Measurements from ENCODE around the gene PMAIP1.

DNA sequence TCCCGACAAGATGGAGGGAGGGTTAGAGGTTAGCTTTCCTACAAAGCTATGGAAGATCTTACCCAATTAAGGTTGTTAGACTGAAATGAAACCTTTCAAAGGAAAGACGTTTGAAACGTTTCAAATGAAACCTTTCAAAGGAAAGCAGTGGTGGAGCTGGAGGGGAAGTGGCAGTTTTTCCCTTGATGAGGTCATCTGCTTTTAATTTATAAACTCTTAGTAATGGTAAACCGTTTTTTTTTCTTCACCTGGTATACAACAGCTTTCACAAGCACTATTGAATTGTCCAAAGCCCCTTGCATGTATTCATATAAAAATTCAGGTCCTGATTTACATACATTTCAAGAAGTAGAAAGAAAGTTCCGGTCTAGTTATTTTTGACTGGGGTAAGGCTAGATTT is 7.4 kb downstream of the PMAIP1 start:
- TF ChIP-seq, protein P1, sequence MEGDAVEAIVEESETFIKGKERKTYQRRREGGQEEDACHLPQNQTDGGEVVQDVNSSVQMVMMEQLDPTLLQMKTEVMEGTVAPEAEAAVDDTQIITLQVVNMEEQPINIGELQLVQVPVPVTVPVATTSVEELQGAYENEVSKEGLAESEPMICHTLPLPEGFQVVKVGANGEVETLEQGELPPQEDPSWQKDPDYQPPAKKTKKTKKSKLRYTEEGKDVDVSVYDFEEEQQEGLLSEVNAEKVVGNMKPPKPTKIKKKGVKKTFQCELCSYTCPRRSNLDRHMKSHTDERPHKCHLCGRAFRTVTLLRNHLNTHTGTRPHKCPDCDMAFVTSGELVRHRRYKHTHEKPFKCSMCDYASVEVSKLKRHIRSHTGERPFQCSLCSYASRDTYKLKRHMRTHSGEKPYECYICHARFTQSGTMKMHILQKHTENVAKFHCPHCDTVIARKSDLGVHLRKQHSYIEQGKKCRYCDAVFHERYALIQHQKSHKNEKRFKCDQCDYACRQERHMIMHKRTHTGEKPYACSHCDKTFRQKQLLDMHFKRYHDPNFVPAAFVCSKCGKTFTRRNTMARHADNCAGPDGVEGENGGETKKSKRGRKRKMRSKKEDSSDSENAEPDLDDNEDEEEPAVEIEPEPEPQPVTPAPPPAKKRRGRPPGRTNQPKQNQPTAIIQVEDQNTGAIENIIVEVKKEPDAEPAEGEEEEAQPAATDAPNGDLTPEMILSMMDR (IDR thresholded peaks at IDR 0.05): no peak
- no peak for TF ChIP-seq TAF1 (IDR thresholded peaks at IDR 0.05; ENCODE audit: borderline replicate concordance, low read depth, low read length)
- TF ChIP-seq, protein P2, sequence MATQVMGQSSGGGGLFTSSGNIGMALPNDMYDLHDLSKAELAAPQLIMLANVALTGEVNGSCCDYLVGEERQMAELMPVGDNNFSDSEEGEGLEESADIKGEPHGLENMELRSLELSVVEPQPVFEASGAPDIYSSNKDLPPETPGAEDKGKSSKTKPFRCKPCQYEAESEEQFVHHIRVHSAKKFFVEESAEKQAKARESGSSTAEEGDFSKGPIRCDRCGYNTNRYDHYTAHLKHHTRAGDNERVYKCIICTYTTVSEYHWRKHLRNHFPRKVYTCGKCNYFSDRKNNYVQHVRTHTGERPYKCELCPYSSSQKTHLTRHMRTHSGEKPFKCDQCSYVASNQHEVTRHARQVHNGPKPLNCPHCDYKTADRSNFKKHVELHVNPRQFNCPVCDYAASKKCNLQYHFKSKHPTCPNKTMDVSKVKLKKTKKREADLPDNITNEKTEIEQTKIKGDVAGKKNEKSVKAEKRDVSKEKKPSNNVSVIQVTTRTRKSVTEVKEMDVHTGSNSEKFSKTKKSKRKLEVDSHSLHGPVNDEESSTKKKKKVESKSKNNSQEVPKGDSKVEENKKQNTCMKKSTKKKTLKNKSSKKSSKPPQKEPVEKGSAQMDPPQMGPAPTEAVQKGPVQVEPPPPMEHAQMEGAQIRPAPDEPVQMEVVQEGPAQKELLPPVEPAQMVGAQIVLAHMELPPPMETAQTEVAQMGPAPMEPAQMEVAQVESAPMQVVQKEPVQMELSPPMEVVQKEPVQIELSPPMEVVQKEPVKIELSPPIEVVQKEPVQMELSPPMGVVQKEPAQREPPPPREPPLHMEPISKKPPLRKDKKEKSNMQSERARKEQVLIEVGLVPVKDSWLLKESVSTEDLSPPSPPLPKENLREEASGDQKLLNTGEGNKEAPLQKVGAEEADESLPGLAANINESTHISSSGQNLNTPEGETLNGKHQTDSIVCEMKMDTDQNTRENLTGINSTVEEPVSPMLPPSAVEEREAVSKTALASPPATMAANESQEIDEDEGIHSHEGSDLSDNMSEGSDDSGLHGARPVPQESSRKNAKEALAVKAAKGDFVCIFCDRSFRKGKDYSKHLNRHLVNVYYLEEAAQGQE (IDR thresholded peaks at IDR 0.05; ENCODE audit: low read depth, low read length): no peak
- no peak for TF ChIP-seq YY1 (IDR thresholded peaks at IDR 0.05; ENCODE audit: low read depth)
- no peak for TF ChIP-seq SIN3A (IDR thresholded peaks at IDR 0.05; ENCODE audit: borderline replicate concordance, low read depth, low read length)
- TF ChIP-seq, protein P3, sequence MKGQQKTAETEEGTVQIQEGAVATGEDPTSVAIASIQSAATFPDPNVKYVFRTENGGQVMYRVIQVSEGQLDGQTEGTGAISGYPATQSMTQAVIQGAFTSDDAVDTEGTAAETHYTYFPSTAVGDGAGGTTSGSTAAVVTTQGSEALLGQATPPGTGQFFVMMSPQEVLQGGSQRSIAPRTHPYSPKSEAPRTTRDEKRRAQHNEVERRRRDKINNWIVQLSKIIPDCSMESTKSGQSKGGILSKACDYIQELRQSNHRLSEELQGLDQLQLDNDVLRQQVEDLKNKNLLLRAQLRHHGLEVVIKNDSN (IDR thresholded peaks at IDR 0.05; ENCODE audit: borderline replicate concordance, low read depth): no peak
